Medulla oblongata (tissue), 1 donor: ENCODE data around the gene TIMM8B.
"Not testable (repeated sequence)": the region's sequence is repeated elsewhere in the genome, so short reads cannot be mapped to it uniquely, and the experiment has no call there.

Experiments
- DNase-seq: peaks from one replicate; pipeline ENCODE4 v3.0.0-alpha.2; 2015; ENCODE audit errors: extremely low spot score

The TIMM8B gene

DNA sequence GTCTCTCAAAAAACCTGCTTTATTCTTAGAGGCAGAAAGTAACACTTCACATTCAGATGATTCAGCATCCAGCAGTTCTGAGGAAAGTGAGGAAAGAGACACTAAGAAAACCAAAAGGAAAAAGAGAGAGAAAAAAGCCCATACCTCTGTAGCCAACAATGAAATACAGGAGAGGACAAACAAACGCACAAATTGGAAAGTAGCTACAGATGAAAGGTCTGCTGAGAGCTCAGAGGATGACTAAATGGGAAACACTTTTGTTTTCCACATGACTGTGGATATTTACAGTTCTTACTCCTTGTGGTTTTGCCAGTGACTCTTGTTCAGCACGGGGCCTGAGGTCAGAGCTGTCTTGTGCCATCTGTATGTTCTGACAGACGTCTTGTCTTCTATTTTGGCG is 3.8 kb downstream of the TIMM8B start:
- no peak for DNase-seq

DNA sequence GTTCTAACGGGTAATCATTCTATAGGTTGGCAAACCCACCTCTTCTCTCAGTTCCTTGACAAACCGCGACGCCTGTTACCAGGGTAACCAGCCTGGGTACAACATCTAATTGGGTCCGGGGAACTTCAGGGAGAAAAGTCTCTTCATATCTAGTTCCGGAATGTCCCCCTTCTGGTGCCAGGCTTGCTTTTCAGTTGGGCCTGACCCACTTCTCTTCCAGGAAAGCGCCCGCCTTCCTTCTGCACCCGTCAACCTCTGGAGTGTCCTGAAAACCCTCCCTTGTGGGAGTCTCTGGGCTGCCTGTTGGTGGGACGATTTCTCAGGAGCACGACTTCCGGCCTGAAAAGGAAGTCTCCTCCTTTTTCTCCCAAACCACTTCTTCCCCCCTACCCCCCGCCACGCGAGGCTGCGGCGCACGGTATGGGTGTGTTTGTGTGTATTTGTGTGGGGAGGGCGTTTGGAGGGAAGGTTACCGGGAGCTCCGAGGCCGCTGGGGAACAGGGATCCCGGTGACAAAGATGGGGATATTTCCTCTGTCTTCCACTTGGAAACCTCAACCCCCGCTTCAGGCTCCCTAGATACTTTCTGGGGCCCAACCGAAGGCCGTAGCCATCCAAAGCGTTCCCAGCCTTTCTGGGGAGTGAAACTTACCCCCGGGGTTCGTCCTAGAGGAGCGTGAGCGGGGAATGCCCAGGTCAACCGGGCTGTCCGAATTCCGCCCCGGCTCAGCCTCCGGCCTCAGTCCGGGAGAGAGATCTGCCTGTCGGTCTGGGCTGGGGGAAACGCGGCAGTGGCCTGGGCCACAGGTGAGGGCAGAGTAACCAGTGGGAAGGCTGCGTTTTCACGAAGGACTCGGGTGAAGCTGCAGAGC is 12.4 kb downstream of the TIMM8B start, which contains the start of the genes NKAPD1 and PIH1D2:
NKAPD1 (plus strand) TSS at position 359 of the 871 bp plus-strand sequence. CDS start 1,276 bp downstream, outside the sequence.
PIH1D2 (minus strand) TSS at position 77 of the 871 bp plus-strand sequence. CDS start 843 bp downstream, outside the sequence.
- DNase-seq, result peak; percentile 90

DNA sequence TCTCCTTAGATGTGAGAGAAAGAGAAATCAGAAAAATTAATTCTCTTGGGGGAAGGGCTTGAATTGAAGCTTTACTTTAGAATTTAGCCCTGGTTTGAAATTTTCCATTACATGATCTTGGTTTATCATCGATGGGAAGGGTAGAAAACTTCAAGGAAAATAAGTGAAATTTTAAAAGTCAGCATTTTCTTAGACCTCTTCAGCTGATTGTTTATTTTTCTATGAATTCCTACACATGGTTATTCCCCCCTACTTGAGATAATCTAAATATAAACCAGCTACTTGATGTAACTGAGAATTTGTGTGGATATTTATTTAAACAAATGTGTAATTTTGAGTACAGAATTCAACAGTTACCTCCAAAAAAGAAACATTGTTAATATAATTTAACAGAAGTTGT is 23.6 kb downstream of the TIMM8B start:
- DNase-seq, result no peak

DNA sequence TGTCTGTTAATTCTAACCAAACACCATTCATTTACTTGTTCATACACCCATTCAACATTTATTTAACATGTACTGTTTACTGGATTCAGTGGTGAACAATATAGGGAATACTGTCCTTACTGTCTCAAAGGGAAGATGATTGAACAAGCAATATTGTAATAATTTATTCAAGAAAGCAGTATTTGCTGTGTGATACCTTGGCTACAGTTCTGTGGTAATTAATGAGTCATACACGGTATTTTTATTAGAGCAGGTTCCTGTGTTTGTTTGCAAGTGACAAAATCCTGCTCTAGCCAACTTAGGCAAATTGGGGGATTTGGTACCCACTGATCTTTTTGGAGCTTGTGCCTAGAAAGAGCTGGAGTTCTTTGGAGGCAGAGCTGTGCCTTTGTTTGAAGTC is 28.5 kb downstream of the TIMM8B start:
- DNase-seq, result no peak

DNA sequence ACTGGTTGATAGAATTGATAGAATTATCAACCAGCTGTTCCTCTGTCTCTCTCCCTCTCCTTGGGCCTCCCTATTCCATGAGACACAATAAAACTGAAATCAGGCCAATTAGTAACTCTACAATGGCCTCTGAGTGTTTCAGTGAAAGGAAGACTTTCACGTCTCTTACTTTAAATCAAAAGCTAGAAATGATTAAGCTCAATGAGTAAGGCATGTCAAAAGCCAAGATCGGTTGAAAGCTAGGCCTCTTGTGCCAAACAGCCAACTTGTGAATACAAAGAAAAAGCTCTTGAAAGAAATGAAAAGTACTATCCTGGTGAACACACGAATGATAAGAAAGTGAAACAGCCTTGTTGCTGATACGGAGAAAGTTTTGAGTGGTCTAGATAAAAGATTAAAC is 29.4 kb downstream of the TIMM8B start:
- DNase-seq, result no peak

DNA sequence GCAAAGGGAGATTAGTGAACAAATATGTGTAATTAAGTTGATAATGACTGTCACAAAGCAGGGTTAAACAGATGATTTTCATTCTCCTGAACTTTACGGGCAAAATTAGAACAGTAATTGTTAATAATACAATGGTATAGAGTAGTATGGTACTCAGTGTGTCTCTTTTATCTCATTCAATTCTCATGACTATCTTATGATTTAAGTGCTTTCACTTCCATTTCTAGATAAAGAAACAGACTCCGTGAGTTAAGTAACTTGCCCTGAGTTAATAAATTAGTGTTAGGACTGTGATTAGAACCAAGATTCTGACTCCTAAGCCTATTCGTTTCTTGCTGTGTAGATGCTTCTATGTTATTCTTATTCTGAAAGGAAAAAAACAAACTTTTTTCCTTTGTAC is 34.8 kb downstream of the TIMM8B start:
- DNase-seq, result no peak

DNA sequence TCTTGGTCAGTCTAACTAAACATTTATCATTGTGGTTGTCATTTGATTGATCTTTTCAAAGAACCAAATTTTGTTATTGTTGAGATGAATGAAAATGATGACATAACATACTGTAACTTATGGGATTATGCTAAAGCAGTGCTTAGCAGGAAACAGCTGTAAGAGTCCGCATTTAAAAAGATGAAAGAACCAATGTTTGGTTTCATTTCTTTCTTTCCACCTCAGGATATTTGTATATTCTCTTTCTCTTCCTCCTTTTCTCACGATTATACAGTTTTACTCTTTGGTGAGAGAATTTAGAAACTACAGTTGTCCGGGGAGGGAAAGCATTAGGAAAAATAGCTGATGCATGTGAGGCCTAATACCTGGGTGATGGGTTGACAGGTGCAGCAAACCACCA is 35.8 kb downstream of the TIMM8B start:
- DNase-seq, result no peak

DNA sequence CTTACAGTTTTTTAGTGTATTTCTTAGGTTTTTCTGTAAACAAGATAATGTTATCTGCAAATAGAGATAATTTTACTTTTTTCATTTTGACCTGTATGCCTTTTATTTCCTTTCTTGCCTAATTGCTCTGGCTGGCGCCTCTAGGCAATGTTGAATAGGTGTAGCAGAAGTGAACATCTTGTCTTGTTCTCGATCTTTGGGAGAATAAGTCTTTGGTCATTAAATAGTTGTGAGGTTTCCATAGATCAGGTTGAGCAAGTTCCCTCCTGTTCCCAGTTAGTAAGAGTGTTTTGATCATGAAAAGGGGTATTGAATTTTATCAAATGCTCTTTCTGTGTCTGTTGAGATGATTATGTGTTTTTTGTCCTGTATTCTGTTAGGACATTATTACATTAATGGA is 36.8 kb downstream of the TIMM8B start:
- DNase-seq, result no peak

DNA sequence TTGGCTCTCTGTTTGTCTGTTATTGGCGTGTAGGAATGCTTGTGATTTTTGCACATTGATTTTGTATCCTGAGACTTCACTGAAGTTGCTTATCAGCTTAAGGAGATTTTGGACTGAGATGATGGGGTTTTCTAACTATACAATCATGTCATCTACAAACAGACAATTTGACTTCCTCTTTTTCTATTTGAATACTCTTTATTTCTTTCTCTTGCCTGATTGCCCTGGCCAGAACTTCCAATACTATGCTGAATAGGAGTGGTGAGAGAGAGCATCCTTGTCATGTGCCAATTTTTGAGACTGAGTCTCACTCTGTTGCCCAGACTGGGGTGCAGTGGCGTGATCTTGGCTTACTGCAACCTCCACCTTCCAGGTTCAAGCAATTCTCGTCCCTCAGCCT is 38.3 kb downstream of the TIMM8B start:
- DNase-seq, result not testable (repeated sequence)

DNA sequence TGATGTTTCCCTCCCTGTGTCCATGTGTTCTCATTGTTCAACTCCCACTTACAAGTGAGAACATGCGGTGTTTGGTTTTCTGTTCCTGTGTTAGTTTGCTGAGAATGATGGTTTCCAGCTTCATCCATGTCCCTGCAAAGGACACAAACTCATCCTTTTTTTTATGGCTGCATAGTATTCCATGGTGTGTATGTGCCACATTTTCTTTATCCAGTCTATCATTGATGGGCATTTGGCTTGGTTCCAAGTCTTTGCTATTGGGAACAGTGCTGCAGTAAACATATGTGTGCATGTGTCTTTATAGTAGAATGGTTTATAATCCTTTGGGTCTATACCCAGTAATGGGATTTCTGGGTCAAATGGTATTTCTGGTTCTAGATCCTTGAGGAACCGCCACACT is 39.9 kb downstream of the TIMM8B start:
- not testable (repeated sequence) for DNase-seq

DNA sequence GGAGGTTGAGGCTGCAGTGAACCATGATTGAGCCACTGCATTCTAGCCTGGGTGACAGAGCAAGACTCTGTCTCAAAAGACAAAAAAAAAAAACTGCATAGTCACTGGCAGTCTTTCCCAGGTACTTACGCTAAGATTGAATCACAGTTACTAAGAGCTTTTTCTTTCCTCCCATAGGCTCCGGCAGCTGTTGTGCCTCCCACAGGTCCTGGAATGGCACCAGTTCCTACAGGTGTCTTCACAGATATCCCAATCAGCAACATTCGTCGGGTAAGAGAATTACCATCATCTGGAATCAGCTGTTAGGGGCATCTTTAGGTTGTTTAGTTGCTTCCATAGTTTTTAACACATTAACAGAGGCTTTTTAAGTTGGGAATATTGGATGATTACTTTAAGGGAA is 41.6 kb downstream of the TIMM8B start:
- DNase-seq, result no peak

DNA sequence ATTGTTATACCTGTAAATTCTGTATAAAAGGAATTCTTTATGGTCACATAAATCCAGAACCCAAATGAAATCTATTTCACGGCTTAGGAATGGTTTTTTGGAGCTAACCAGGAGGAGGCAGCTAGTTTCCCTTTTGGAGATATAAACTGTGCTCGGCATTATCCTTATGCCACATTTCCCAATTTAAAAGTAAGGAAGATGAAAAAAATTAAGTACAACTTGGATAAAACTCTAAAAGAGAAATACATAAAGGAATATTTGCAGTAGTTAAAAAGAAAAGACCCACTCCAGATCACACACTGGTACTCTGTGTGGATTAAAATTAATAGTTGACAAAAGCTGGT is 43.6 kb downstream of the TIMM8B start:
- DNase-seq, result no peak

DNA sequence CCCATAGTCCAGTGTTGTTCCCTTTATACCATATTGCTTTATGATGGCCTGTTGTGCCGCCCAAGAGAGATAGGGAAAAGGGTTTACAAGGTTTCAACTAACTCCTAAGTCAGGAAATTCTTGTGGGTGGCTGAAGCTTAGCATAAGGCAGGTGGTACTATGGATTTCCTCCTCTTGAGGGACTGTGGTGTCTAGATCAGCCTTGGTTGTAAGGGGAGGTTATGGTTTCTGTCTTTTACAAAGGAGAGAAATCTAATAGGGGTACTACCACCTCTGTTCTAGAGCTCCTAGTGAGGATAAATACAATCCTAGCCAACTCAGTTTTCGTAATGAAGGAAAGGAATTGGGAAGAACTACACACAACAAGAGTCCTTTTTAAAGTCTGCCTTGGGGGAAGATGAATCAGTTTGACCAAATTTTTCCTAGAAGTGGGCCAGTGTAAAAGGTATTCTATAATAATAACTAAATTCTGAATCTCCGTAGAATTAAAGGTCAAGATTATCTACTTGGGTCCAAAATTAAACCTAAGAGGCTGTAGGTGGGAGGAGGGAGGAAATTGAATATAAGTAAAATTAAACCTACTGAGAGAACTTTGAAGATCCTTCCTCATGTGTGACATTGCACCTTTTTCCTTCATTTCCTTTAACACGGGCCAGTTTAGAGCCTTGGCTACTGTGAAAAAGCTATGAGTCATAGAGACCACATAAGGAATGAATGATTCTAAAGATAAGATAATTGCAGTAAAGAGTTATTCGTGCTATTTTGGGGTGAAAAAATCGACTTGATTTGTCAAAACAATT is 44.2 kb downstream of the TIMM8B start:
- DNase-seq, result no peak

DNA sequence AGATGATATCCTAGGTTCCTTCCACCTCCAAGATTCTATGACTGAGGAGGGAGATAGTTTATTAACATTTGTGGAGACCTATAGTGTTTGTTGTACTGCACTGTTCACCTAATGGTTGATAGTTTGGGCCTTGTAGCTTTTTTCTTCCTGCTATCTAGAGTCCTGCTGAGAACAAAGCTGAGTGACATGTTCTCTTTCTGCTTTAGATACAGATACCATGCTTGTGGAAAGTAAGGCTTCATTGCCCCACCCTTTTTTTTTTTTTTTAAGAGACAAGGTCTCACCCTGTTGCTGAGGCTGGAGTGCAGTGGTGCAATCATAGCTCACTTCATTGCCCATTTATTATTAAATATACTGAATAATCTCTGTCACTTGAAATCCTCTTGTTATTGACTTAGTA is 49.0 kb downstream of the TIMM8B start:
- no peak for DNase-seq
